ENCODE measurements around the gene PTK6. TPM values are rescaled to one million over a fixed set of nuclear protein-coding genes. Genes with fewer than 3 reads are reported as not detected.

PTK6 gene
- total and polyA plus RNA-seq, 2 of the 13 experiments (the other 11 are each of a cell fraction or from before 2014, with no cell fraction given) = 0.08 TPM; not detected in 1

- Histone ChIP-seq H3K27me3 (ENCODE audit: control insufficient read depth in 1 of 2, insufficient read depth in 2 of 2, low read length in 2 of 2) (peaks cover 49 to 82% of the 10 kb centered on the region in 2 experiments), H3K9me3 (ENCODE audit: low read length) (no peaks in the 10 kb centered on the region), H3K9ac (ENCODE audit: insufficient read depth, low read depth, low read length) (no peak overlapping the region), H3K4me2 (ENCODE audit: low read depth, low read length) (no peak overlapping the region), H3K79me2 (ENCODE audit: insufficient read depth, low read length) (no peaks in the 10 kb centered on the region), H3K4me3 (replicated peaks in 1 of 3; ENCODE audit: insufficient read depth in 1 of 3, low read depth in 2 of 3, low read length in 3 of 3) (no peak overlapping the region), H3K36me3 (replicated peaks in 1 of 2; ENCODE audit: control insufficient read depth in 1 of 2, insufficient read depth in 2 of 2, low read length in 2 of 2) (no peaks in the 10 kb centered on the region), H2AFZ (ENCODE audit: low read length) (no peak overlapping the region), H4K20me1 (ENCODE audit: insufficient read depth, low read length) (no peaks in the 10 kb centered on the region; the same call in 1 of the 2 replicates), H3K27ac (ENCODE audit: extremely low read length, insufficient read depth, low read length) (no peak overlapping the region), H3K4me1 (ENCODE audit: insufficient read depth, low read length) (peaks cover 44% of the 10 kb centered on the region)
- ATAC-seq (no peak), FAIRE-seq (no peak), DNase-seq (ENCODE audit: low spot score) (no peak)
- ChIA-PET POLR2A (interaction anchor here (0.6 kb wide), 1 partner anchor 545 kb away, joined by 3 read pairs; no protein-coding TSS in a partner anchor), CTCF (ENCODE audit: low intra/inter-chr PET ratio, low total read pairs) (no interaction called here)
- in situ Hi-C loops (cut with HindIII; ENCODE audit: extremely low pct_ligation_motif_present, low pct_unique_long_range_greater_than_20kb) = no loop called here
- no TSS peak for BruUV-seq (replicated peaks)
- intact Hi-C loops (cut with micrococcal nuclease; ENCODE audit: unreplicated experiment) = no loop called here
- no peak for TF ChIP-seq ZNF709 (CRISPR knock-in tag; IDR thresholded peaks at IDR 0.05)
- TF ChIP-seq ZNF678 (CRISPR knock-in tag; IDR thresholded peaks at IDR 0.05) = no peak
- no peak for TF ChIP-seq ZNF644 (CRISPR knock-in tag; IDR thresholded peaks at IDR 0.05; ENCODE audit: low read depth)
- no peak for TF ChIP-seq CC2D1A (CRISPR knock-in tag; IDR thresholded peaks at IDR 0.05)
- no peak for TF ChIP-seq KMT2B (CRISPR knock-in tag; IDR thresholded peaks at IDR 0.05)
- no peak for TF ChIP-seq ZNF263 (CRISPR knock-in tag; IDR thresholded peaks at IDR 0.05)
- WGBS (ENCODE audit: low lambda C conversion rate) = 53% methylated on average over 29 of the region's 36 CpGs
Measured at GRCh38 chr20:63542031-63542559, 4.9 kb upstream of the PTK6 start.

- WGBS (ENCODE audit: low lambda C conversion rate) = 52% methylated on average over 5 of the region's 28 CpGs
- Histone ChIP-seq H3K36me3 (replicated peaks in 1 of 2; ENCODE audit: control insufficient read depth in 1 of 2, insufficient read depth in 2 of 2, low read length in 2 of 2) (no peaks in the 10 kb centered on the region), H4K20me1 (ENCODE audit: insufficient read depth, low read length) (no peaks in the 10 kb centered on the region; the same call in 1 of the 2 replicates), H3K79me2 (ENCODE audit: insufficient read depth, low read length) (no peaks in the 10 kb centered on the region), H3K27ac (ENCODE audit: extremely low read length, insufficient read depth, low read length) (no peak overlapping the region), H2AFZ (ENCODE audit: low read length) (no peak overlapping the region), H3K9me3 (ENCODE audit: low read length) (no peaks in the 10 kb centered on the region), H3K27me3 (ENCODE audit: control insufficient read depth in 1 of 2, insufficient read depth in 2 of 2, low read length in 2 of 2) (peaks cover 45 to 75% of the 10 kb centered on the region in 2 experiments), H3K4me1 (ENCODE audit: insufficient read depth, low read length) (peaks cover 51% of the 10 kb centered on the region), H3K4me3 (replicated peaks in 1 of 3; ENCODE audit: insufficient read depth in 1 of 3, low read depth in 2 of 3, low read length in 3 of 3) (no peak overlapping the region), H3K4me2 (ENCODE audit: low read depth, low read length) (no peak overlapping the region), H3K9ac (ENCODE audit: insufficient read depth, low read depth, low read length) (no peak overlapping the region)
- DNase-seq (ENCODE audit: low spot score) (no peak), ATAC-seq (no peak), FAIRE-seq (no peak)
- ChIA-PET CTCF (ENCODE audit: low intra/inter-chr PET ratio, low total read pairs) (no interaction called here), POLR2A (no interaction called here)
- in situ Hi-C loops (cut with HindIII; ENCODE audit: extremely low pct_ligation_motif_present, low pct_unique_long_range_greater_than_20kb) (no loop called here), intact Hi-C loops (cut with micrococcal nuclease; ENCODE audit: unreplicated experiment) (no loop called here)
- no TSS peak for BruUV-seq (replicated peaks)
- TF ChIP-seq SIX1 (CRISPR knock-in tag; IDR thresholded peaks at IDR 0.05; ENCODE audit: borderline replicate concordance) (no peak), ZKSCAN1 (IDR thresholded peaks at IDR 0.05; ENCODE audit: low read length) (no peak), ZNF225 (CRISPR knock-in tag; IDR thresholded peaks at IDR 0.05) (no peak), AGO2 (optimal IDR thresholded peaks at IDR 0.05; ENCODE audit: low read depth, low read length) (no peak), KLF16 (CRISPR knock-in tag; IDR thresholded peaks at IDR 0.05) (no peak), ZNF639 (CRISPR knock-in tag; conservative IDR thresholded peaks at IDR 0.05) (no peak), ZBTB20 (CRISPR knock-in tag; IDR thresholded peaks at IDR 0.05; ENCODE audit: borderline replicate concordance, low read depth) (no peak), ZNF331 (CRISPR knock-in tag; IDR thresholded peaks at IDR 0.05) (no peak), IKZF4 (CRISPR knock-in tag; IDR thresholded peaks at IDR 0.05; ENCODE audit: borderline replicate concordance, low read depth, not compliant biosample characterization) (no peak), ELF4 (CRISPR knock-in tag; IDR thresholded peaks at IDR 0.05; ENCODE audit: borderline replicate concordance) (no peak), RCOR2 (CRISPR knock-in tag; IDR thresholded peaks at IDR 0.05) (no peak)
Measured at GRCh38 chr20:63541371-63541770, 4.2 kb upstream of the PTK6 start.

All from HepG2 (cell line).